HepG2 (cell line): ENCODE results near the gene CDS1. TPM values are rescaled to one million over a fixed set of nuclear protein-coding genes. Genes with fewer than 3 reads are reported as not detected.
A peak's percentile ranks its signal among the peaks of the same experiment; 100 is the strongest.

ENCODE experiments used
- ATF7-NPFF ChIP-seq: sonication (generic); formaldehyde crosslinking; IDR thresholded peaks from 2 replicates; pipeline ENCODE4 v1.8.1; 2023; ENCODE audit warnings: mild to moderate bottlenecking, low read depth, missing genetic modification reagents, moderate library complexity
- ELF4 ChIP-seq: sonication (generic); formaldehyde crosslinking; IDR thresholded peaks from 2 replicates; pipeline ENCODE4 v1.5.0; 2020; ENCODE audit warnings: missing genetic modification reagents, mild to moderate bottlenecking, moderate library complexity, borderline replicate concordance
- FOXP1 ChIP-seq, 2 experiments: fragments of 450-650 bp in 1 of 2; IDR thresholded peaks; 2 replicates each; pipeline ENCODE4 v1.6.1; 2017 to 2018; ENCODE audit warnings: antibody characterized with exemption in 1 of 2
- HDAC1 ChIP-seq: sonication (generic); formaldehyde crosslinking; IDR thresholded peaks from 2 replicates; pipeline ENCODE4 v1.5.1; 2020; ENCODE audit warnings: mild to moderate bottlenecking, missing genetic modification reagents
- HOXA5 ChIP-seq: sonication (generic); formaldehyde crosslinking; IDR thresholded peaks from 2 replicates; pipeline ENCODE4 v1.4.0; 2020; ENCODE audit warnings: missing genetic modification reagents
- JARID2 ChIP-seq: sonication (generic); formaldehyde crosslinking; IDR thresholded peaks from 2 replicates; pipeline ENCODE4 v1.8.1; 2023; ENCODE audit warnings: missing genetic modification reagents, inconsistent platforms; ENCODE audit not compliant: insufficient replicate concordance
- NFATC3 ChIP-seq: sonication (generic); formaldehyde crosslinking; IDR thresholded peaks from 2 replicates; pipeline ENCODE4 v1.5.1; 2020; ENCODE audit warnings: mild to moderate bottlenecking, missing genetic modification reagents
- PCBP1 ChIP-seq: fragments of 200-400 bp; formaldehyde crosslinking; IDR thresholded peaks from 2 replicates; pipeline ENCODE4 v1.6.1; 2017; ENCODE audit warnings: mild to moderate bottlenecking, low read depth, low read length, borderline replicate concordance
- POGZ ChIP-seq: sonication (generic); formaldehyde crosslinking; IDR thresholded peaks from 2 replicates; pipeline ENCODE4 v1.4.0; 2020; ENCODE audit warnings: mild to moderate bottlenecking, missing genetic modification reagents
- POLR2G ChIP-seq: fragments of 200-400 bp; formaldehyde crosslinking; IDR thresholded peaks from 2 replicates; pipeline ENCODE4 v1.6.1; 2018; ENCODE audit warnings: mild to moderate bottlenecking, low read depth, low read length, moderate library complexity
- RBM39 ChIP-seq: fragments of 200-400 bp; formaldehyde crosslinking; IDR thresholded peaks from one replicate; pipeline ENCODE4 v1.6.1; 2018; ENCODE audit warnings: antibody characterized with exemption, mild to moderate bottlenecking, low read depth, low read length; ENCODE audit not compliant: poor library complexity, severe bottlenecking
- SMAD3 ChIP-seq: sonication (generic); formaldehyde crosslinking; IDR thresholded peaks from 2 replicates; pipeline ENCODE4 v1.4.0; 2020; ENCODE audit warnings: missing genetic modification reagents
- TEF ChIP-seq: sonication (generic); formaldehyde crosslinking; IDR thresholded peaks from 2 replicates; pipeline ENCODE4 v1.5.0; 2020; ENCODE audit warnings: missing genetic modification reagents
- ZBTB8A ChIP-seq: sonication (generic); formaldehyde crosslinking; IDR thresholded peaks from 2 replicates; pipeline ENCODE4 v1.4.0; 2020; ENCODE audit warnings: mild to moderate bottlenecking, low read depth, missing genetic modification reagents, borderline replicate concordance
- ZKSCAN8 ChIP-seq: IDR thresholded peaks from 2 replicates; pipeline ENCODE4 v1.6.1; 2016; ENCODE audit warnings: borderline replicate concordance, missing genetic modification reagents, missing compliant biosample characterization
- ZMYM2 ChIP-seq: sonication (generic); formaldehyde crosslinking; IDR thresholded peaks from 2 replicates; pipeline ENCODE4 v1.8.0; 2022; ENCODE audit warnings: mild to moderate bottlenecking, missing genetic modification reagents
- ZNF138 ChIP-seq: sonication (generic); formaldehyde crosslinking; IDR thresholded peaks from 2 replicates; pipeline ENCODE4 v1.5.0; 2020; ENCODE audit warnings: mild to moderate bottlenecking, low read depth, missing genetic modification reagents
- ZNF234 ChIP-seq: sonication (generic); formaldehyde crosslinking; conservative IDR thresholded peaks from 2 replicates; pipeline ENCODE4 v1.5.1; 2020; ENCODE audit warnings: mild to moderate bottlenecking, missing genetic modification reagents
- ZNF773 ChIP-seq: sonication (generic); formaldehyde crosslinking; IDR thresholded peaks from 2 replicates; pipeline ENCODE4 v1.4.0; 2020; ENCODE audit warnings: missing genetic modification reagents, borderline replicate concordance
- ZNF800 ChIP-seq: sonication (generic); formaldehyde crosslinking; IDR thresholded peaks from 2 replicates; pipeline ENCODE4 v1.4.0; 2020; ENCODE audit warnings: missing genetic modification reagents
- polyA plus RNA-seq, 8 experiments: library from polyadenylated mRNA; depleted of rRNA in 3 of 8; stranded (reverse) in 7 of 8; unstranded in 1 of 8; fragments of >200 nt; fragmentation: Illumina TruSeq in 4 of 8; extraction: Trizol in 4 of 8; gene quantifications; 2 replicates each; pipeline versions ENCODE4 v1.2.1 to v1.2.3, GENCODE V29; 2011 to 2016; ENCODE audit warnings: low read depth in 4 of 8, missing spikeins in 1 of 8, mixed read lengths in 1 of 8; ENCODE audit not compliant: insufficient read depth in 1 of 8
- total RNA-seq, 5 experiments: library from RNA; depleted of rRNA; stranded (reverse); fragments of >200 nt; fragmentation: Illumina TruSeq; extraction: Trizol; gene quantifications; 2 replicates each; pipeline ENCODE4 v1.2.3, GENCODE V29; 2016; ENCODE audit warnings: low read depth in 1 of 5
- TF ChIP-seq, protein P1 (sequence below): sonication (generic); formaldehyde crosslinking; IDR thresholded peaks from 2 replicates; pipeline ENCODE4 v1.8.0; 2022; ENCODE audit warnings: missing genetic modification reagents, mild to moderate bottlenecking, borderline replicate concordance
- TF ChIP-seq, protein P2 (sequence below): IDR thresholded peaks from 2 replicates; pipeline ENCODE4 v1.6.1; 2016; ENCODE audit warnings: mild to moderate bottlenecking, missing biosample characterization, missing genetic modification reagents
- TF ChIP-seq, protein P3 (sequence below): sonication (generic); formaldehyde crosslinking; IDR thresholded peaks from 2 replicates; pipeline ENCODE4 v1.9.0; 2022; ENCODE audit warnings: low read depth, missing genetic modification reagents

Gene CDS1
- total and polyA plus RNA-seq, 2 of the 13 experiments (the other 11 are each of a cell fraction or from before 2014, with no cell fraction given) = 2.1 to 3.2 TPM

GRCh38 chr4:84582302-84582987 is 482 bp upstream of the CDS1 start (continued):
- TF ChIP-seq ZBTB8A (CRISPR knock-in tag) = no peak
- no peak for TF ChIP-seq TEF (CRISPR knock-in tag)
- TF ChIP-seq POGZ = peak; percentile 21; the same call in 1 of the 2 replicates
- no peak for TF ChIP-seq NFATC3
- TF ChIP-seq, protein P1, sequence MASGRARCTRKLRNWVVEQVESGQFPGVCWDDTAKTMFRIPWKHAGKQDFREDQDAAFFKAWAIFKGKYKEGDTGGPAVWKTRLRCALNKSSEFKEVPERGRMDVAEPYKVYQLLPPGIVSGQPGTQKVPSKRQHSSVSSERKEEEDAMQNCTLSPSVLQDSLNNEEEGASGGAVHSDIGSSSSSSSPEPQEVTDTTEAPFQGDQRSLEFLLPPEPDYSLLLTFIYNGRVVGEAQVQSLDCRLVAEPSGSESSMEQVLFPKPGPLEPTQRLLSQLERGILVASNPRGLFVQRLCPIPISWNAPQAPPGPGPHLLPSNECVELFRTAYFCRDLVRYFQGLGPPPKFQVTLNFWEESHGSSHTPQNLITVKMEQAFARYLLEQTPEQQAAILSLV (CRISPR knock-in tag) = 0 out of 2 replicates have a peak, but pooled peaks have one; percentile 18
- no peak for TF ChIP-seq ZNF234 (CRISPR knock-in tag)
- no peak for TF ChIP-seq ZNF773 (CRISPR knock-in tag)
- TF ChIP-seq, protein P2, sequence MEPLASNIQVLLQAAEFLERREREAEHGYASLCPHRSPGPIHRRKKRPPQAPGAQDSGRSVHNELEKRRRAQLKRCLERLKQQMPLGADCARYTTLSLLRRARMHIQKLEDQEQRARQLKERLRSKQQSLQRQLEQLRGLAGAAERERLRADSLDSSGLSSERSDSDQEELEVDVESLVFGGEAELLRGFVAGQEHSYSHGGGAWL (CRISPR knock-in tag) = no peak
- TF ChIP-seq ZNF138 (CRISPR knock-in tag) = no peak
- TF ChIP-seq ZKSCAN8 = no peak
- no peak for TF ChIP-seq JARID2 (CRISPR knock-in tag)
- no peak for TF ChIP-seq HOXA5 (CRISPR knock-in tag)
- no peak for TF ChIP-seq ZMYM2 (CRISPR knock-in tag)
- TF ChIP-seq, protein P3, sequence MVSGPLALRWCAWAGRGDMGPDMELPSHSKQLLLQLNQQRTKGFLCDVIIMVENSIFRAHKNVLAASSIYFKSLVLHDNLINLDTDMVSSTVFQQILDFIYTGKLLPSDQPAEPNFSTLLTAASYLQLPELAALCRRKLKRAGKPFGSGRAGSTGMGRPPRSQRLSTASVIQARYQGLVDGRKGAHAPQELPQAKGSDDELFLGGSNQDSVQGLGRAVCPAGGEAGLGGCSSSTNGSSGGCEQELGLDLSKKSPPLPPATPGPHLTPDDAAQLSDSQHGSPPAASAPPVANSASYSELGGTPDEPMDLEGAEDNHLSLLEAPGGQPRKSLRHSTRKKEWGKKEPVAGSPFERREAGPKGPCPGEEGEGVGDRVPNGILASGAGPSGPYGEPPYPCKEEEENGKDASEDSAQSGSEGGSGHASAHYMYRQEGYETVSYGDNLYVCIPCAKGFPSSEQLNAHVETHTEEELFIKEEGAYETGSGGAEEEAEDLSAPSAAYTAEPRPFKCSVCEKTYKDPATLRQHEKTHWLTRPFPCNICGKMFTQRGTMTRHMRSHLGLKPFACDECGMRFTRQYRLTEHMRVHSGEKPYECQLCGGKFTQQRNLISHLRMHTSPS (CRISPR knock-in tag) = no peak
- no peak for TF ChIP-seq ATF7-NPFF (CRISPR knock-in tag)
- TF ChIP-seq ELF4 = no peak
- TF ChIP-seq SMAD3 (CRISPR knock-in tag) = no peak
- TF ChIP-seq PCBP1 = 0 out of 2 replicates have a peak, but pooled peaks have one; percentile 33
- TF ChIP-seq POLR2G = no peak
- peak; percentile 4 for TF ChIP-seq RBM39
- TF ChIP-seq FOXP1 (IDR thresholded peaks at IDR 0.05) = no peak
- TF ChIP-seq FOXP1 (CRISPR knock-in tag; IDR thresholded peaks at IDR 0.05) = no peak
- peak; percentile 78 for TF ChIP-seq HDAC1 (CRISPR knock-in tag)
- TF ChIP-seq ZNF800 (CRISPR knock-in tag) = no peak
